SU-DHL-6 (cell line): ENCODE results near the gene PRKN.

Experiments
- H2AFZ ChIP-seq: fragments of 200-600 bp; sonication (generic); 2 replicates; pipeline ENCODE4 v1.6.1; 2014; ENCODE audit warnings: low read depth, mild to moderate bottlenecking, moderate library complexity, mixed read lengths, antibody characterized with exemption, low read length; ENCODE audit not compliant: severe bottlenecking
- H3F3A ChIP-seq: fragments of 200-600 bp; shearing (Covaris generic); 2 replicates; pipeline ENCODE4 v1.6.0; 2016; ENCODE audit warnings: antibody characterized with exemption, mild to moderate bottlenecking; ENCODE audit not compliant: insufficient read depth
- H3K27ac ChIP-seq: fragments of 200-600 bp; sonication (generic); 2 replicates; pipeline ENCODE4 v1.5.1; 2016; ENCODE audit warnings: low read depth, mild to moderate bottlenecking, low read length, moderate library complexity, mixed read lengths
- H3K27me3 ChIP-seq: fragments of 200-600 bp; sonication (generic), shearing (Covaris generic); 2 replicates; pipeline ENCODE4 v1.6.0; 2014; ENCODE audit warnings: mild to moderate bottlenecking, low read length
- H3K36me3 ChIP-seq: fragments of 200-600 bp; sonication (generic); 2 replicates; pipeline ENCODE4 v1.6.1; 2014; ENCODE audit warnings: mild to moderate bottlenecking, low read length, mixed read lengths
- H3K4me2 ChIP-seq: fragments of 300-600, 200-600 bp; shearing (Covaris generic), sonication (generic); 2 replicates; pipeline ENCODE4 v1.6.0; 2014; ENCODE audit warnings: low read length, low read depth, mild to moderate bottlenecking; ENCODE audit not compliant: poor library complexity, severe bottlenecking
- H3K4me3 ChIP-seq: fragments of 200-600 bp; sonication (generic); 2 replicates; pipeline ENCODE4 v1.5.1; 2014; ENCODE audit warnings: antibody characterized with exemption, low read length, mild to moderate bottlenecking, mixed read lengths; ENCODE audit not compliant: insufficient read depth, poor library complexity, severe bottlenecking
- H3K79me2 ChIP-seq: fragments of 200-600 bp; sonication (generic); 2 replicates; pipeline ENCODE4 v1.6.1; 2014; ENCODE audit warnings: mild to moderate bottlenecking, low read length, moderate library complexity; ENCODE audit not compliant: insufficient read depth
- H3K9ac ChIP-seq: fragments of 200-600 bp; sonication (generic); 2 replicates; pipeline ENCODE4 v1.7.0; 2014; ENCODE audit warnings: mild to moderate bottlenecking, low read length
- H3K9me2 ChIP-seq: fragments of 200-600 bp; sonication (generic); replicated peaks from 2 replicates; pipeline ENCODE4 v1.6.1; 2014; ENCODE audit warnings: low read length; ENCODE audit not compliant: insufficient read depth
- H3K9me3 ChIP-seq: fragments of 200-600 bp; sonication (generic); 2 replicates; pipeline ENCODE4 v1.6.1; 2014; ENCODE audit warnings: low read length, mixed read lengths; ENCODE audit not compliant: insufficient read depth
- H4K20me1 ChIP-seq: fragments of 200-600 bp; sonication (generic); 2 replicates; pipeline ENCODE4 v1.6.1; 2014; ENCODE audit warnings: low read depth, mild to moderate bottlenecking, antibody characterized with exemption, low read length, moderate library complexity, mixed read lengths
- CTCF ChIP-seq: fragments of 200-600 bp; sonication (generic); IDR thresholded peaks from one replicate; pipeline ENCODE4 v1.5.1; 2017; ENCODE audit warnings: antibody characterized with exemption, mild to moderate bottlenecking, low read length, moderate library complexity; ENCODE audit not compliant: insufficient read depth, poor library complexity, severe bottlenecking
- EZH2phosphoT487 ChIP-seq: fragments of 200-600 bp; sonication (generic), shearing (Covaris generic); conservative IDR thresholded peaks from 2 replicates; pipeline ENCODE4 v1.6.1; 2018; ENCODE audit warnings: mild to moderate bottlenecking, antibody characterized with exemption, low read length, moderate library complexity, mixed read lengths

PRKN gene

GRCh38 chr6:162029873-162030576 lies 697.5 kb downstream of the PRKN start:
- Histone ChIP-seq H3K4me2 (no peak overlapping the region), H3K9me3 (no peaks in the 10 kb centered on the region), H3K27me3 (no peaks in the 10 kb centered on the region), H3K79me2 (no peaks in the 10 kb centered on the region), H3K9ac (no peak overlapping the region), H3F3A (no peaks in the 10 kb centered on the region), H3K4me3 (no peak overlapping the region), H2AFZ (no peak overlapping the region), H3K27ac (no peak overlapping the region), H4K20me1 (no peaks in the 10 kb centered on the region), H3K36me3 (no peaks in the 10 kb centered on the region), H3K9me2 (no peaks in the 10 kb centered on the region)
- TF ChIP-seq EZH2phosphoT487, result no peak
- TF ChIP-seq CTCF, result no peak

- H3K4me3 ChIP-seq, result no peak overlapping the region
- H3F3A ChIP-seq, result no peaks in the 10 kb centered on the region
- no peak for TF ChIP-seq EZH2phosphoT487
- TF ChIP-seq CTCF, result no peak
- no peaks in the 10 kb centered on the region for H4K20me1 ChIP-seq
- H3K79me2 ChIP-seq, result no peaks in the 10 kb centered on the region
- no peaks in the 10 kb centered on the region for H3K27me3 ChIP-seq
- no peak overlapping the region for H3K4me2 ChIP-seq
- H3K27ac ChIP-seq, result no peak overlapping the region
- H2AFZ ChIP-seq, result no peak overlapping the region
- no peaks in the 10 kb centered on the region for H3K9me2 ChIP-seq
- no peaks in the 10 kb centered on the region for H3K36me3 ChIP-seq
- H3K9ac ChIP-seq, result no peak overlapping the region
- H3K9me3 ChIP-seq, result no peaks in the 10 kb centered on the region
These were observed 700.7 kb downstream of the PRKN start for GRCh38 chr6:162026843-162027242.

- no peak overlapping the region for H2AFZ ChIP-seq
- no peaks in the 10 kb centered on the region for H4K20me1 ChIP-seq
- TF ChIP-seq CTCF, result no peak
- TF ChIP-seq EZH2phosphoT487, result no peak
- H3K27me3 ChIP-seq, result no peaks in the 10 kb centered on the region
- no peak overlapping the region for H3K4me2 ChIP-seq
- no peak overlapping the region for H3K4me3 ChIP-seq
- H3K9me3 ChIP-seq, result no peaks in the 10 kb centered on the region
- no peak overlapping the region for H3K27ac ChIP-seq
- no peaks in the 10 kb centered on the region for H3K36me3 ChIP-seq
- H3K79me2 ChIP-seq, result no peaks in the 10 kb centered on the region
- no peaks in the 10 kb centered on the region for H3K9me2 ChIP-seq
- no peak overlapping the region for H3K9ac ChIP-seq
- no peaks in the 10 kb centered on the region for H3F3A ChIP-seq
These were observed 701.5 kb downstream of the PRKN start for GRCh38 chr6:162026031-162026430.
